ENCODE results near the gene SOX5.
"Not testable (repeated sequence)": the region's sequence is repeated elsewhere in the genome, so short reads cannot be mapped to it uniquely, and the experiment has no call there.

Gene SOX5

GRCh38 chr12:23752245-23752644, 197.2 kb downstream of the SOX5 start:
- DNase-seq: no peak

GRCh38 chr12:23751641-23752040, 197.8 kb downstream of the SOX5 start:
- DNase-seq: no peak

DNA sequence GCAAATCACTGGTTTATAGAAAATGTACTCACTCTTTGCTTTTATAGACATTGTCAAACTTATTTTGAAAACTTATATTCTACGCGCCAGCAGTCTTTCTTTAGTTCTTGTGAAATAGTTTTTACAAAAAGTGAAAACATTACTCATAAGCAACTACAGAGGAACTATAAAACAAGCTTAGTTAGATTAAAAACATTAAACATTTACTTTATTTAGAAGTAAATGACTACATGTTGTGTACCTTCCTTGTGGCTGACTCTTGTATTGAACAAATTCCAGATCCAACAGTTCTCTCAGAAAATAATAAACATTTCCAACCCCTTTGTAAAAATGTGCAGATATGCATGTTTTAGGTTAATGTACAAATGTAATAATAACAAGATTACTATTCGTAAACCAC, 198.5 kb downstream of the SOX5 start:
- no peak for DNase-seq

DNA sequence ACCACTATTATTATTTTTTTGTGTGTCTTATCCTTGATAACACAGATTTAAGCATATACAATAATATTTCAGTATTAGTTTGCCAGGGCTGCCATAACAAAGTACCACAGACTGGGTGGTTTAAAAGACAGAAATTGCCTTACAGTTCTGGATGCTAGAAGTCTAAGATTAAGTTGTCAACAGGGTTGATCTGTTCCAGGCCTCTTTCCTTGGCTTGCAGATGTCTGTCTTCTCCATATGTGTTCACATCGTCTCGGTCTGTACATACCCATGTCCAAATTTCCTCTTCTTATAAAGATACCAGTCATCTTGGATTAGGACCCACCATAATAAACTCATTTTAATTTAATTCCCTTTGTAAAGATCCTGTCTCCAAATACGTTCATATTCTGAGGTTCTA, 204.8 kb downstream of the SOX5 start:
- no peak for DNase-seq

GRCh38 chr12:23742574-23742973, 206.9 kb downstream of the SOX5 start:
- no peak for DNase-seq

DNA sequence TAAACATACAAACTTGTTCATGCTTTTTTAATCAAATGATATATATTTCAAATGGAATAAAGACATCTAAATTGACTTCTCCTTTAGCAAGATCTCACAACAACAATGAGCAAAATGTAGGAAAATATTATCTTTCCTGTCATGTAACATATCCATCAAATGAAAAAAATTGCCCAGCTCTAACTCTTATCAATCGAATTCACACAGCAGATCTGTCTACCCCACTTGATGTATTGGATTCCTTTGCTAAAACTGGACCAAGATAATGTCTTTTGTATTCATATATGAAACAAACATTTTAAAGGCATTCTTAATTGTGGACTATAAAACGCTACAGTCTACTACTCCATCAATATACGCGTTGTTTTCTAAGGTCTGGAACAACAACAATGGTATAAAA, 218.0 kb downstream of the SOX5 start:
- no peak for DNase-seq

GRCh38 chr12:23731035-23731434, 218.4 kb downstream of the SOX5 start:
- DNase-seq: no peak

- no peak for DNase-seq
Observed at GRCh38 chr12:23729359-23729758, 220.1 kb downstream of the SOX5 start.

- no peak for DNase-seq
Observed at GRCh38 chr12:23726646-23727045, 222.8 kb downstream of the SOX5 start.

DNA sequence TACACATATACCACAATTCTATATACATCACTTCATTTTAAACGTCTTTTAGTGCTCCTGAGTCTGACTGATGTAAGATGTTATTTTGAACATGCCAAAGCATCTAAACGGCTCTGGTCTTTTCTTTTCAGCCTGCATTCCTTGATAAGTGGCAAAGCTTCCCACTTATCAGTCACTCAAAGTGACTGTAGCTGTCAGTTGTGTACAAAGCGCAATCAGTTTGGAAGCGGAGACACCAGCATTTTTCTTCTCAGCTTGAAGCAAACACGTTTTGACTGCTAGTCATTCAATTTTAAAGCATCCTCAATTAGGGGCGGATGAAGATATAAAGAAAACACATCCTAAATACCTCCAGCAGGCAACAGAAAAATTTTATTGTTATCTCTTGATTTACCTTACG, 226.8 kb downstream of the SOX5 start:
- DNase-seq: no peak

GRCh38 chr12:23721268-23721667, 228.2 kb downstream of the SOX5 start:
- DNase-seq: no peak

DNA sequence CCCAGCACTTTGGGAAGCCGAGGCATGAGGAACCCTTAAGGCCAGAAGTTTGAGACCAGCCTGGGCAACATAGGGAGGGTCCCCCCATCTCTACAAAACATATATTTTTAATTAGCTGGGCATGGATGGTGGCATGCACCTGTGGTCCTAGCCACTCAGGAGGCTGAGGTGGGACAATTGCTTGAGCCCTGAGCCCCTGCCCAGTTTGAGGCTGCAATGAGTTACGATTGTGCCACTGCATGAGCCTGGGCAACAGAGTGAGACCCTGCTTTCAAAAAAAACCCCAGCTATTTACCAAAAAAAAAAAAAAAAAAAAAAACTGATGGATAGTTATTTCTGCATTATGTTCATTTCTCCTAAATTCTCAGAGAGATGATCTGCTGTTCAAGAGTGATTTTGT, 230.0 kb downstream of the SOX5 start:
- no peak for DNase-seq

DNA sequence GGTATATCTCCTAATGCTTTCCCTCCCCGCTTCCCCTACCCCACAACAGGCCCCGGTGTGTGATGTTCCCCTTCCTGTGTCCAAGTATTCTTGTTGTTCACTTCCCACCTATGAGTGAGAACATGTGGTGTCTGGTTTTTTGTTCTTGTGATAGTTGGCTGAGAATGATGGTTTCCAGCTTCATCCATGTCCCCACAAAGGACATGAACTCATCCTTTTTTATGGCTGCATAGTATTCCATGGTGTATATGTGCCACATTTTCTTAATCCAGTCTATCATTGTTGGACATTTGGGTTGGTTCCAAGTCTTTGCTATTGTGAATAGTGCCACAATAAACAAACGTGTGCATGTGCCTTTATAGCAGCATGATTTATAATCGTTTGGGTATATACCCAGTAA, 239.1 kb downstream of the SOX5 start:
- DNase-seq: not testable (repeated sequence)

DNA sequence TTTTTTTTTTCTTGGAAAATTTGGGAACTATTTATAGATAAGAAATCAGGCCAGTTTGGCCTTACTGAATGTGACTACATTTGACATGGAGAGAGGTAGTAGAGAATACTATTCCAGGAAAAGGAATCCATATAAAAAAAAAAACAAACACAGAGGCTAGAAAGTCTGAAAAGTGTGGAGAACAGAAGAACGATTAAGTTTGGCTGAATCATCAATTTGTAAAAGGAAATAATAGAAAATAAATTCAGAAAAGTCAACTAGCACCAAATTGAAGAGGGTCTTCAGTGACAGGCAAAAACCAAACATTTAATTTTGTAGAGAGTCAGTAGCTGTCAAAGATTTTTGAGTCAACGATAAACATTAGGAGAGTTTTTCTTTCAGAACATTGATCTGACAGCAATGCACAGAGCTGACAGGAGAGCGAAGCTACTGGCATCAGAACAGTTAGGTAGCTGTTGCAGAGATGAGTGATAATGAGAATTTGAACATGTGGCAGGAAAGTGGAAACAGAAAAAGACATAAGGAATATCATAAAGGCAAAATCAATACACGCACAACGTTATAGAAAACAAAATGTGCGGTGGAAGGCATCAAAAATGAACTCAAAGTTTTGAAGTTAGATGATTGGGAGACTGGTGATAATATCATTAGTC, 241.2 kb downstream of the SOX5 start:
- no peak for DNase-seq

- no peak for DNase-seq
Observed at GRCh38 chr12:23707270-23707669, 242.2 kb downstream of the SOX5 start.

- no peak for DNase-seq
Observed at GRCh38 chr12:23704992-23705943, 244.2 kb downstream of the SOX5 start.

- DNase-seq: no peak
Observed at GRCh38 chr12:23703051-23703450, 246.4 kb downstream of the SOX5 start.

DNA sequence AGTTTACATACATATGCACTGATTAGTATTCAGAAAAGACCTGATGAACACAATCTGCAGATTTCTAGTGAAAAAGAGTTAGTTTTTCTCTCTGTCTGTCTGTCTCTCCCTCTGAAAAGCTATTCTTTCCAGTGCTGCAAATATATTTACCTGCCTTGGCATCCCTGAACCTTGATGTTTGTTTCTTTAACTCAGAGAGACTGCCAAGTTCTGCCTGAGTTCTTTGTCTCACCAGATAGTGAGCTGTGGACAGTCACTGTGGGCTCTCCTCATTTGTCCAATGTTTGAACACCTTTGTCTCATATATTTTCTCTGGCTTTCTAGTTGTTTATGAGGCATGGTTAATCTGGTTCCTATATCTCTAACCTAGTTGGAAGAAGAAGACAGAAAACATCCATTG, 250.4 kb downstream of the SOX5 start:
- no peak for DNase-seq

DNA sequence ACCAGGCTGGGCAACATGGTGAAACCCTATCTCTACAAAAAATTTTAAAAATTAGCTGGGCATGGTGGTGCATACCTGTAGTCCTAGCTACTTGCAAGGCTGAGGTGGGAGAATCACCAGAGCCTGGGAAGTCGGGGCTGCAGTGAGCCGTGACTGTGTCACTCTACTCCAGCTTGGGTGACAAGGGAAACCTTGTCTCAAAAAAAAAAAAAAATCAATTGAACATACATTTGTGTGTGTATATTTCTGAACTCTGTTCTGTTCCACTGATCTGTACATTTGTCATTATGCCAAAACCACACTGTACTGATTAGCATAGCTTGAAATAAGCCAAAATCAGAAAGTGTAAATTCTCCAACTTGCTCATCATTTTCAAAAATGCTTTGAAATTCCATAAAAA, 254.6 kb downstream of the SOX5 start:
- no peak for DNase-seq

DNA sequence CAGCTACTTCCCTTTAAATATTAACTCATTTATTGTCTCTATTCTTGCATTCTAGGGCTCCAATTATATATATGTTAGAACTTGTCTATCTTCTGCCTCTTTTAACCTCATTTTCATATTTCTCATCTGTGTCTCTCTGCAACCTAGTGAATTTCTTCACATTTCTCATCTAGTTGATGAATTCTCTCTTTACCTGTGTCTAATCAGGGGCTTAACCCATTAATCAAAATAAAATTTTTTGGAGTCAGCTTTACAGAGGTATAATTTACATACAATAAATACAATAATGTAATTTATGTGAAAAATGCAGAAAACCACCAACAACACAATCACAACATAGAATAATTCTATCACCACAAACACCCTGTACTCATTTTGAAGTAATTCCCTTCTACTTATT, 255.2 kb downstream of the SOX5 start:
- no peak for DNase-seq

GRCh38 chr12:23687947-23688346, 261.5 kb downstream of the SOX5 start:
- no peak for DNase-seq

DNA sequence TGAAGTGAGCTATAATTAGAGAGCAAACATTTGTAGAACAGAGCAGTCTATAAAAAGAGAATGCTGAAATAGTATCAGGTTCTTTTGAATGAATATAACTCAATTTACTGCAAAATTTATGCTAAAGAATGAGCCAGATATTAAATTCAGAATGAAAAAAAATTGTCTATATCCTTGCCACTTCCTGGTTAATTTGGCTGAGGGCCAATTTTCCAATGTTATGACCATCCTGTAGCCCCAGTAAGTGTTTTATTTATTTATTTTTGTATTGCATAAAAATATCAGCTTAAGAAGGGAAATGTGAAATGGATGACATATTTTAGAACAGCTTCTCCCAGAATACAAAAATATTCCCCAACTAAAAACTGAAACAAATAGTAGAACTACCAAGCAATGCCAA, 263.4 kb downstream of the SOX5 start:
- DNase-seq: no peak

DNA sequence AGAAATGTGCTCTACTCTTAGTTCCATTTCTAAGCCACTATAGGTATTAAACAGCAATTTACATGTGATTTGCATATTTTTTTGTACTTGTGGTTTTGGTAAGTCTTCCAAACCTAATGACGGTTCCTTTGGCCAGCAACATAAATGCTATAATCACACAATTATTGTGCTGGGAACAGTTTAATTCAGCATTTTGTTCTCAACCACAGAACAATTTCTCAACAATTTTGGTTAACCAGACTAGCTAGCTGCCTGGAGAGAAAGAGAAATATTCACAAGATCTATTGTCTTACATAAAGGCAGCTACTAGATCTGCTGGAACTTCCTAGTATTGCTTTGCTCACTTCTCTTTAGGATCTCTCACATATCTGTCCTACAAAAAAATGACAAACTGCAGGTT, 265.3 kb downstream of the SOX5 start:
- DNase-seq: no peak

DNA sequence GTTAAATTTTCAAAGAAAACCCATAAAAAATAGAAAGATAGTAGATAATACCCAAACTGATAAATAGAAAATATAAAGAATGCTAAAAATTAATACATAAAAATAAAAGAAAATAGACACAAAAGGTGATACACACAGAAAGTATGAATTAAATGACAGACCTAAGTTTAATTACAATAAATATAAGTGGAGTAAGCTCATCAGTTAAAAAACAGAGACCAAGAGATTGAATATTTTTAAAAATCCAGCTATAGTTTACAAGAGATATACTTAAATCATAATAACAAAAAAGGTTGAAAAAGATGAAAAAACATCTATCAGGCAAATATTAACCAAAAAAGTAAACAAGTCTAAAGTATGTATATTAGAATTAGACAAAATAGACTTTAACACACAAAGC, 268.2 kb downstream of the SOX5 start:
- no peak for DNase-seq

- no peak for DNase-seq
Observed at GRCh38 chr12:23674064-23674463, 275.4 kb downstream of the SOX5 start.

All from CD4-positive, alpha-beta T cell treated with Interleukin-17A for 1 hour (primary cell).